Smooth muscle cell (in vitro differentiated cells): Measurements from ENCODE around the gene P4HB. TPM values are rescaled to one million over a fixed set of nuclear protein-coding genes. Genes with fewer than 3 reads are reported as not detected.
A peak's percentile ranks its signal among the peaks of the same experiment; 100 is the strongest.

Experiments
- DNase-seq: peaks from one replicate; lab custom pipeline; 2025; ENCODE audit not compliant: unreplicated experiment; lab: John Stamatoyannopoulos, UW
- H2AFZ ChIP-seq: fragments of 200-600 bp; sonication (generic); 2 replicates; pipeline ENCODE4 v1.6.0; 2016; ENCODE audit warnings: antibody characterized with exemption, low read depth, mild to moderate bottlenecking
- H3F3A ChIP-seq: fragments of 200-600 bp; sonication (generic); 2 replicates; pipeline ENCODE4 v1.6.0; 2017; ENCODE audit warnings: antibody characterized with exemption, low read depth
- H3K27ac ChIP-seq: fragments of 200-600 bp; sonication (generic); 2 replicates; pipeline ENCODE4 v1.5.1; 2016; ENCODE audit warnings: low read depth, mild to moderate bottlenecking
- H3K27me3 ChIP-seq: fragments of 200-600 bp; sonication (generic); 2 replicates; pipeline ENCODE4 v1.6.1; 2016; ENCODE audit warnings: low read depth, mild to moderate bottlenecking
- H3K36me3 ChIP-seq: fragments of 200-600 bp; sonication (generic); 2 replicates; pipeline ENCODE4 v1.5.1; 2016; ENCODE audit warnings: low read depth
- H3K4me1 ChIP-seq: fragments of 200-600 bp; sonication (generic); 2 replicates; pipeline ENCODE4 v1.5.1; 2016; ENCODE audit warnings: low read depth
- H3K4me2 ChIP-seq: fragments of 200-600 bp; sonication (generic); 2 replicates; pipeline ENCODE4 v1.6.0; 2016; ENCODE audit warnings: mild to moderate bottlenecking
- H3K4me3 ChIP-seq: fragments of 200-600 bp; sonication (generic); 2 replicates; pipeline ENCODE4 v1.5.1; 2016; ENCODE audit warnings: mild to moderate bottlenecking
- H3K79me2 ChIP-seq: fragments of 200-600 bp; sonication (generic); 2 replicates; pipeline ENCODE4 v1.6.0; 2016; ENCODE audit warnings: low read depth, mild to moderate bottlenecking
- H3K9ac ChIP-seq: fragments of 200-600 bp; sonication (generic); 2 replicates; pipeline ENCODE4 v1.6.0; 2016; ENCODE audit warnings: low read depth
- H3K9me3 ChIP-seq: fragments of 200-600 bp; sonication (generic); replicated peaks from 2 replicates; pipeline ENCODE4 v1.5.1; 2016; ENCODE audit warnings: low read depth
- H4K20me1 ChIP-seq: fragments of 200-600 bp; sonication (generic); 2 replicates; pipeline ENCODE4 v1.6.0; 2016; ENCODE audit warnings: low read depth
- CTCF ChIP-seq: fragments of 200-600 bp; sonication (generic); IDR thresholded peaks from 2 replicates; pipeline ENCODE4 v1.5.1; 2017; ENCODE audit warnings: borderline replicate concordance, mild to moderate bottlenecking, antibody characterized with exemption; ENCODE audit not compliant: insufficient read depth, poor library complexity, severe bottlenecking
- WGBS: methylation state at CpG from one replicate; pipeline ENCODE4 v1.1.7; 2016; ENCODE audit warnings: low lambda C conversion rate; 5-methylcytosine and 5-hydroxymethylcytosine counted together
- polyA plus RNA-seq: library from polyadenylated mRNA; unstranded; fragments of >200 nt; fragmentation: Nextera tagmentation; extraction: Ambion mirVana; gene quantifications from 2 replicates; pipeline ENCODE4 v1.2.1, GENCODE V29; 2016
- total RNA-seq: library from RNA; depleted of rRNA; stranded (reverse); fragments of >200 nt; gene quantifications from 2 replicates; pipeline ENCODE4 v1.2.3, GENCODE V29; 2014

The P4HB gene
- total and polyA plus RNA-seq, 2 experiments from 2014 or later = 1,526 to 1,593 TPM

GRCh38 chr17:81877569-81877968, 17.2 kb upstream of the P4HB start:
- H4K20me1 ChIP-seq = no peaks in the 10 kb centered on the region
- 99% methylated on average over 5 of the region's 5 CpGs for WGBS
- peaks cover 3% of the 10 kb centered on the region for H3K79me2 ChIP-seq
- H3K27ac ChIP-seq = no peak overlapping the region
- no peaks in the 10 kb centered on the region for H3K36me3 ChIP-seq
- no peak overlapping the region for H3K4me3 ChIP-seq
- H2AFZ ChIP-seq = no peak overlapping the region
- H3K4me2 ChIP-seq = no peak overlapping the region
- H3K9me3 ChIP-seq = no peaks in the 10 kb centered on the region
- no peak for DNase-seq
- H3K9ac ChIP-seq = no peak overlapping the region
- no peak for TF ChIP-seq CTCF
- H3K27me3 ChIP-seq = no peaks in the 10 kb centered on the region
- peaks cover 6% of the 10 kb centered on the region for H3F3A ChIP-seq
- no peaks in the 10 kb centered on the region for H3K4me1 ChIP-seq

- H3K4me1 ChIP-seq = peaks cover 26% of the 10 kb centered on the region
- no peaks in the 10 kb centered on the region for H3K36me3 ChIP-seq
- TF ChIP-seq CTCF = peak; percentile 33
- H3K27me3 ChIP-seq = no peaks in the 10 kb centered on the region
- H3K9me3 ChIP-seq = no peaks in the 10 kb centered on the region
- peak overlapping the region; percentile 72 for H3K4me3 ChIP-seq
- H3K9ac ChIP-seq = peak overlapping the region; percentile 87
- peak; percentile 81 for DNase-seq
- H2AFZ ChIP-seq = peak overlapping the region; percentile 20
- peak overlapping the region; percentile 87 for H3K4me2 ChIP-seq
- H3F3A ChIP-seq = peaks cover 28% of the 10 kb centered on the region
- WGBS = 3% methylated on average over 84 of the region's 86 CpGs
- H3K27ac ChIP-seq = peak overlapping the region; percentile 73
- H4K20me1 ChIP-seq = peaks cover 39% of the 10 kb centered on the region
- peaks cover 24% of the 10 kb centered on the region for H3K79me2 ChIP-seq
Measured at GRCh38 chr17:81871387-81872230, 11.3 kb upstream of the P4HB start.

GRCh38 chr17:81870981-81871386, 10.6 kb upstream of the P4HB start, which contains the start of gene ARHGDIA:
Gene ARHGDIA, minus strand, starts transcription at chr17:81871337. Its CDS starts 1,407 bp downstream, at chr17:81869930.
- Histone ChIP-seq H3K27ac (peak within 1 kb of the TSS; percentile 78), H3K36me3 (no peaks in the 10 kb centered on the region), H3K9ac (peak within 1 kb of the TSS; percentile 87), H3K9me3 (no peaks in the 10 kb centered on the region), H3K79me2 (peaks cover 24% of the 10 kb centered on the region), H3F3A (peaks cover 32% of the 10 kb centered on the region), H3K4me2 (peak within 1 kb of the TSS; percentile 87), H2AFZ (peak within 1 kb of the TSS; percentile 20), H3K4me1 (peaks cover 27% of the 10 kb centered on the region), H3K27me3 (no peaks in the 10 kb centered on the region), H4K20me1 (peaks cover 46% of the 10 kb centered on the region), H3K4me3 (peak within 1 kb of the TSS; percentile 72)
- DNase-seq = no peak
- no peak for TF ChIP-seq CTCF
- 0% methylated on average over 1 of the region's 64 CpGs for WGBS
